HG03159 (cell line): ENCODE data around the gene DDX56.

Experiments
- ATAC-seq: cut with Tn5 transposase; IDR thresholded peaks from one replicate; pipeline ENCODE4 v1.9.1; 2021; ENCODE audit warnings: mild to moderate bottlenecking, moderate library complexity; ENCODE audit not compliant: unreplicated experiment

DDX56 gene

GRCh38 chr7:44573464-44574286 lies at the start of gene DDX56:
Gene DDX56, minus strand, starts transcription at chr7:44573908. Its CDS starts 13 bp downstream, at chr7:44573895.
- peak; percentile 90 for ATAC-seq

GRCh38 chr7:44622342-44623151 lies 48.8 kb upstream of the DDX56 start:
- ATAC-seq, result peak; percentile 81

GRCh38 chr7:44621750-44622103 lies 48.0 kb upstream of the DDX56 start:
- no peak for ATAC-seq

- ATAC-seq, result no peak
Measured at GRCh38 chr7:44621034-44621749, 47.5 kb upstream of the DDX56 start.

- ATAC-seq, result no peak
Measured at GRCh38 chr7:44618753-44619152, 45.0 kb upstream of the DDX56 start.

- no peak for ATAC-seq
Measured at GRCh38 chr7:44618045-44618444, 44.3 kb upstream of the DDX56 start.

GRCh38 chr7:44617225-44617890 lies 43.6 kb upstream of the DDX56 start:
- ATAC-seq, result no peak

- no peak for ATAC-seq
Measured at GRCh38 chr7:44616545-44616944, 42.8 kb upstream of the DDX56 start.

- no peak for ATAC-seq
Measured at GRCh38 chr7:44615793-44616192, 42.1 kb upstream of the DDX56 start.

GRCh38 chr7:44615149-44615611 lies 41.5 kb upstream of the DDX56 start:
- no peak for ATAC-seq

- ATAC-seq, result no peak
Measured at GRCh38 chr7:44609829-44610228, 36.1 kb upstream of the DDX56 start.

GRCh38 chr7:44608916-44609648 lies 35.4 kb upstream of the DDX56 start:
- ATAC-seq, result no peak

- ATAC-seq, result no peak
Measured at GRCh38 chr7:44607141-44608068, 33.7 kb upstream of the DDX56 start.

- peak; percentile 94 for ATAC-seq
Measured at GRCh38 chr7:44606341-44607140, 32.8 kb upstream of the DDX56 start, which contains the start of gene OGDH. Gene OGDH, plus strand, starts transcription at chr7:44606627. Its CDS starts 17,717 bp downstream, at chr7:44624344.

GRCh38 chr7:44604941-44605340 lies 31.2 kb upstream of the DDX56 start:
- ATAC-seq, result no peak

- ATAC-seq, result no peak
Measured at GRCh38 chr7:44603193-44603592, 29.5 kb upstream of the DDX56 start.

- ATAC-seq, result no peak
Measured at GRCh38 chr7:44602576-44602910, 28.8 kb upstream of the DDX56 start.

GRCh38 chr7:44599222-44599621 lies 25.5 kb upstream of the DDX56 start:
- no peak for ATAC-seq
